AG09319 (cell line): ENCODE data around the gene CEP350.

Experiments
- DNase-seq: peaks from one replicate; pipeline ENCODE4 v3.0.0-alpha.2; 2010; ENCODE audit warnings: low read depth; ENCODE audit errors: extremely low read depth
- CTCF ChIP-seq: IDR thresholded peaks from 2 replicates; pipeline ENCODE4 v1.5.1; 2011; ENCODE audit warnings: low read depth, mild to moderate bottlenecking, inconsistent platforms, low read length, moderate library complexity

The CEP350 gene

GRCh38 chr1:179923029-179923428, 31.6 kb upstream of the CEP350 start:
- no peak for TF ChIP-seq CTCF
- DNase-seq = no peak

GRCh38 chr1:179924268-179924667, 30.3 kb upstream of the CEP350 start:
- no peak for DNase-seq
- no peak for TF ChIP-seq CTCF

GRCh38 chr1:179925302-179925701, 29.3 kb upstream of the CEP350 start:
- no peak for TF ChIP-seq CTCF

GRCh38 chr1:179925922-179926849, 28.4 kb upstream of the CEP350 start:
- no peak for TF ChIP-seq CTCF
- peak; percentile 47 for DNase-seq

More at GRCh38 chr1:179925302-179925701, 29.3 kb upstream of the CEP350 start:
- no peak for DNase-seq

- no peak for DNase-seq
- no peak for TF ChIP-seq CTCF
Measured at GRCh38 chr1:179926850-179927205, 27.8 kb upstream of the CEP350 start.

- TF ChIP-seq CTCF = no peak
- DNase-seq = no peak
Measured at GRCh38 chr1:179929955-179930798, 24.4 kb upstream of the CEP350 start.

- DNase-seq = no peak
- no peak for TF ChIP-seq CTCF
Measured at GRCh38 chr1:179930867-179931266, 23.7 kb upstream of the CEP350 start.
